NCI-H2171 treated with DMSO at 0.1 percent for 48 hours (cell line): Measurements from ENCODE around the gene PTPRE.

Experiments
- DNase-seq: peaks from one replicate; lab custom pipeline; 2025; lab: John Stamatoyannopoulos, UW

PTPRE gene

GRCh38 chr10:128026615-128027300, 119.9 kb downstream of the PTPRE start:
- DNase-seq, result no peak

- no peak for DNase-seq
Measured at GRCh38 chr10:128027306-128027705, 120.4 kb downstream of the PTPRE start.

DNA sequence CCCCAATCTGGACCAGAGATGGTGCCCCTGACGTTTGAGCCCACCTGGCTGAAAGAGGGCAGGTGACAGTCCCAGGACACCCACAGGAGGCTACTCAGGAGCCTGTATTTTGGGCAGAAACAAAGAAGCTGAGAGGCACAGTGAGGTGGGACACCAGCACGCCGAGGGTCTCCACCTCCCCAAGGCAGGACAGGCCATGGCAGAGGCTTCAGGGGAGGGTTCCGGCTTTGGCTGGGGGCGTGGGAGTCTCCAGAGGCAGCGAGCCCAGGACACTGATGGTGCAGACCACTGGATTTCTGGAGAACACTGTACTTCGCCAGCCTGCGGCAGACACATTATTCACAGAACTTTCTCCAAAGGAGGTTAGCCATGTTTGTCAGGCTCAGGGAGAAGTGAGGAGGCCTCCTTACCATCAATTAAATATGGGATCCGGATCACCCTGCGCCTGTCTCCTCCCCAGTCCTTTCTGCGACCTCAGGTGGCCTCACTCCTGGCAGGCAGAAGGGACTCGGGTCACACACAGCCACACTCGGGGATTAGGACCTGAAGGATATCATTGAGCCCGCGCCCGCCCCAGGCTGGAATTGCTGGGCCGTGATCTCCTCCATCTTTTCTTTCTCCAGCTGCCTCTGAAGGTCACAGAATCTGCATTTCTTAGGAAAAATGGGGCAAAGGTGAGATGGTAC, 121.1 kb downstream of the PTPRE start:
- no peak for DNase-seq

GRCh38 chr10:128028508-128029289, 121.8 kb downstream of the PTPRE start:
- DNase-seq, result no peak

- no peak for DNase-seq
Measured at GRCh38 chr10:128029290-128029651, 122.4 kb downstream of the PTPRE start.

DNA sequence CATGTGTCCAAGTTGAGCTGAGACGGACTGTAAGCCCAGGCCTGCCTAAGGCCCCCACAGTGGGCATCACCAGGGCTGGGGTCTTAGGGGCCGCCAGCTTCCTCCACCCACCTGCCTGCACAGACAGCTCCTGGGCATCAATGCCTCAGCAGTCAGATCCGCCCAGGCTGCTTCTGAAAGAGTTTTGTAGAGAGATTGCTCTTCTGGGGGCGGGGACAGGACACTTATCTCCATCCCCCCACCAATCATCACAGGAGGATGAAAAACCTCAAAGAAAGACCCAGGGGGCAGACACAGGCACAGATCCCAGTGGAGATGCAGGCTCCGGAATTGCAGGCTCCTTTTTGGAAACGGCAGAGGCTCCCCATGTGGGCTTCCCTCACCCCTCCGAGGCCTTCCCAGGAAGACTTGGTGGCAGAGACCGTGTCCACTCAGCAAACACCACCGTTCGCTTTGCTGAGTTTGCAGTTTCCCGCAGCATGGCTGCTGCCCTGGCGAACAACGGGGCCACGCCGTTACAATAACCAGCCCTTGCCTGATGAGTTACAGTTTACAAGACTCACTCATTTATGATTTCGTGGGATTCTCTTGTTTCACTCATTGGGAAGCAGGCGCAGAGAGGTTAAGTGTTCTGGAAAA, 122.9 kb downstream of the PTPRE start:
- DNase-seq, result no peak

DNA sequence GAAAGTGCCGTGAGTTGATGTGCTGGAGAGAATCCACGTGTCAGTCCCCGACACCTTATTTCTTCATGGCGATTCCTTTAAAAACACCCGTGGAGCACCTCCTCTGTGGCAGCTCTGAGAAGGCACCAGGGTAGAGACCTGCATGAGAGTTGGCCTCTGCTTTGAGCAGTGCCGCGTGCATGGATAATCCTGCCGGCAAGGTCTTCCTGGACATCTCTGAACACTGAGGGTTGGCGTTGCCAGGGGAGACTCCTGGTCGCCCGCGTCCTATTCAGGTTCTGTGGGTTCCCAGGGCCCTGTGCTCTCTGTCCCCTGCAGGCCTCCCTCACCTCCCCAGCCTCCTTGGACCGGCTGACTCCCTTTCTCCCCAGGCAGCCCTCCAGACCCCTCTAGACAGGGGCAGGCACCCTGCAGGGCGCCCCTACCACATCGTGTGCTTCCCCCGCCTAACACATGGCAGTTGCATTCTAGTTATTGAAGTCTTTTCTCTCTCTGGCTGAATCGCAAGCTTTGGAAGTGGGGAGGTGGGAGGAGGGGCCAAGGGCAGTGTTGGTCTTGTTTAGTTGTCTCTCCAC, 123.7 kb downstream of the PTPRE start:
- DNase-seq, result no peak

DNA sequence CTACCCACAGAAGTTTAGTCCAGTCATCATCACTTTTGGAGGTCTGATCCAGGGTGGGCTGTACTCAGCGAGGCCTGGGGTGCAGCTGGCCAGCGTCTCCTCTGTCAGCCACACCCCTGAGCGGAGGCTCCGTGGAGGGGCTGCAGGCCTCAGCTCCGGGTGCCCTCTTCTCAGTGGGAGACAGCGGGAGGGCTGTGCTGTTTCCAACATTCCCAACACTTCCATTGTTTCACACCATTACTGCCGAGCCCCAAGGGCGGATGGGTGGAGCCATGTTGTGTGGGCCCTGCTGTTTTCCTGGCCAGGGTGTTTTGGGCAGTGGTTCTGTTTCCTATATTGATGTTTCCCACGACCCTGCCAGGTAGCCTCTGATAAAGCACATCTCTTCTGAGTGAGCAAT, 124.3 kb downstream of the PTPRE start:
- DNase-seq, result no peak

DNA sequence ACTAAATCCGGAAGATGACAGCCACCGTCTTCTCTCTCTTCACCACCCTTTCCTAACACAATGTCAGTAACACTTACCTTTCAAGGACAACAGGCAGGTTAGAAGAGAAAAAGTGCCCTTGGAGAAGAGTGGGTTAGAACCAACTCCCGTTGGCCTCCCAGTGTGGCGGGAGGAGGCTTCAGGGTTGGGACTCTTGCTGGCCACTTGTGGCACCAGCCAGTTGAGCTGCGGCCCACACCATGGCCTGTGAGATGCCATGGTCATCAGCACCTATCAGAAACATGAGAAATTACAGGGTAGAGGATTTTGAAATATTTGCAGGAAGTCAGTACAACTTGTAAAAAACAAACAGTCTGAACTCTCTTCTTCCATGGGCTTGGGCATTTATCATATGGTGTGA, 125.6 kb downstream of the PTPRE start:
- no peak for DNase-seq

DNA sequence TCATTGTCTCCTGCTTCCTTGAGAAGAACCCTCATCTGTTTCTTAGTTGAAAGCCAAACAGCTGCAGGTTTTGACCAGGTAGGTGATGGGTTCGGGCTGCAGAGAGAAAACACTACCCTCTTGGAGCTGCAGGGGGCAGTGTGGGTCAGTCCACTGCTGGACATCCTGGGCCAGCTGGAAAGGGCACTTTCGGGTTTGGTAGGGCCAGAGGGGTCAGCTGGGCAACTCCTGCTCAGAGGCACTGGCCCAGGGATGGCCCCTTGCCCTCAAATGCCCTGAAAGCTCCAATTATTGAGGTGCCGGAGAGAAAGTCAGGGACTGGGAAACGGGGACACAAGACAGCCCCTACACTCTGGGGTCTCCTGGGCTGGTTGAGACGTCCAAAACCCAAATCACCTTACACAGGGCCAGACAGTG, 128.7 kb downstream of the PTPRE start:
- DNase-seq, result no peak

DNA sequence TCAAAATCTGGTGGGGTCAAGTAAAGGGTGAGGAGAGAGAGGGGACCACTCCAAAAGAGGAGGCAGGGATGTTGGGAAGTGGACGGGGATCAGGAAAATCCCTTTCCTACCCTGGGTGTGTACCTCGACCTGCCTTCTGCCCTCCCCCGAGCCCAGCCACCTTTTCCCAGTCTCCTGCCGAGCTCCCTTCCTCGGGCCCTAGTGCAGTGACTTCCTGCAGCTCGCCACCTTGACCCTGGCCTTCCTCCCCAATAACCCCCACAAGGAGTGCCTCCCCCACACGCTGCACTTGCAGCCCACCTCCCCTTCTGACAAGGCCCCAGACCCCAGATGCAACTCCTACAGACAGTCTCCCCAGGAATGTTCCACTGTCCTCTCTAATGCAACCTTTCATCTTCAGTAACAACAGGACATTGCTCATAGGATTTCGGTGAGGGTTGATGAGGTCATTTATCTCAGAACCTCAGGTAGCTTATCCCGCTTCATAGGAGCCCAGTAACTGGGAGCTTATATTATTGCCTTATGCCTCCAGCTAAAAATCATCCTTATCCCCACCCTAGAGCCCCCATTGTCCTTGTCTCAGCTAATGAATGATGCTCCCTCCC, 129.2 kb downstream of the PTPRE start:
- no peak for DNase-seq

- no peak for DNase-seq
Measured at GRCh38 chr10:128036746-128037543, 130.0 kb downstream of the PTPRE start.

DNA sequence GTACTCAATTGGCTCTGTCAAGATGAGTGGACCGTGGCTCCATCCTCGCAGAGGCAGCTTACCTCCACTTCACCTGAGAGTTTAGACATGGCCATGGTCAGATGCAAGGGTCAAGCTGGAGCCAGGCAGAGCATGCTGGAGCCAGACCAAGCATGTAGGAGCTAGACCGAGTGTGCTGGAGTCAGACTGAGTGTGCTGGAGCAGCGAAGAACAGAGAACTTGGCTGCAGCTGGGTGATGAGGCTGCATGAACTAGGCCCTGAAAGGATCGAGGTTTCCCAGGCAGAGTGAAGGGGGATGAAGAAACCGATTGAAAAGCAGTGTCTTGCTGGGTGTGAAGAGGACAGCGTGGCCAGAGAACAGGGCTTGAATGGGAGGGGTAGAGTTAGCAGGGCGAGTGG, 133.2 kb downstream of the PTPRE start:
- DNase-seq, result no peak

- no peak for DNase-seq
Measured at GRCh38 chr10:128040681-128041080, 133.8 kb downstream of the PTPRE start.

DNA sequence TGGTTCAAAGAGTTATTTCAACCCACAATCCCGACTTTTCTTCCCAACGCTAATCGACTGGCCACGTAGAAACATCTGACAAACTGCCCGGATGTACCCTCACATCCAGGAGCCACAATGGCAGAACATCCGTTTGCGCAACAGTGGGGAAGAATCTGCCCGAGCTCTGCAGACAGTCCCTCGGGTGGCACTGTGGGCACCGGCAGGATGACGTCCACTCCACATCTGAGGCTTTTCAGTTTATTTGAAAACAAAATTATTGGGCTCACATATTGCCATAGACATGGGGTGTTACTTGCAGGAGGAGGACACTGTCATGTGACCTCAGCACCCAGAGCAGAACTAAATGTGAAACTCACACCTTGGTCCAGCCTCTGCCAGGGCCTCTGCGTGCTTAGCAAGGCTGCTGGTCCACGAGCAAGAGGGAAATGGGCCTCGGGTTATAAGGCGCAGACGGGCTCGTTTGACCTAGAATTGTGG, 135.3 kb downstream of the PTPRE start:
- DNase-seq, result no peak

- no peak for DNase-seq
Measured at GRCh38 chr10:128043259-128044045, 136.5 kb downstream of the PTPRE start.

DNA sequence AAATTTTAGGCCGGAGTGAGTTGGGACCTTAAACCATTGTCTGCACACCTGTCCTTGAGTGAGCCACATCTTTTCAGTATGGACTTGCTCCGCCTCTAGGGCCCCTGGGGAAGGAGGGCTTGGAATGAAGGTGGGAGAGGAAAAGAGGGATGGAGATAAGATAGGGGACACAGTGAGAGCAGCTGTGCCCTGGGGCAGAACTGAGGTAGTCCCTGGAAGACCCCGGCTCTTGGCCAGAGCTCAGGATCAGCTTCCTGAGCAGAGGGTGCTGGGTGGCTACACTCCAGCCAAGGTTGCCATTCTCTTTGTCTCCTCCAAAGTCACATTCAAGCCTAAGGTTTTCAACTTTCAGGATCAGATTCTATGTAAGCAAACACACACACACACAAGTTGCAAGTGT, 137.3 kb downstream of the PTPRE start:
- DNase-seq, result no peak

- no peak for DNase-seq
Measured at GRCh38 chr10:128044961-128045832, 138.3 kb downstream of the PTPRE start.

- no peak for DNase-seq
Measured at GRCh38 chr10:128045833-128046120, 138.9 kb downstream of the PTPRE start.
